Astrocyte of the spinal cord (primary cell): Measurements from ENCODE around the gene CMSS1.

Experiments
- DNase-seq: peaks from one replicate; pipeline ENCODE4 v3.0.0; 2011; ENCODE audit warnings: low read depth, low spot score
- H3K4me3 ChIP-seq: 2 replicates; pipeline ENCODE4 v1.5.1; 2011; ENCODE audit warnings: low read depth, mild to moderate bottlenecking, low read length, moderate library complexity
- in situ Hi-C: cut with HindIII; loops from 2 replicates; pipeline ENCODE4 v1.10.0; 2017; ENCODE audit warnings: low sequenced_read_pairs
- TF ChIP-seq, protein P1 (sequence below): IDR thresholded peaks from 2 replicates; pipeline ENCODE4 v1.5.1; 2012; ENCODE audit warnings: low read depth, mild to moderate bottlenecking, low read length, inconsistent platforms

Gene CMSS1

DNA sequence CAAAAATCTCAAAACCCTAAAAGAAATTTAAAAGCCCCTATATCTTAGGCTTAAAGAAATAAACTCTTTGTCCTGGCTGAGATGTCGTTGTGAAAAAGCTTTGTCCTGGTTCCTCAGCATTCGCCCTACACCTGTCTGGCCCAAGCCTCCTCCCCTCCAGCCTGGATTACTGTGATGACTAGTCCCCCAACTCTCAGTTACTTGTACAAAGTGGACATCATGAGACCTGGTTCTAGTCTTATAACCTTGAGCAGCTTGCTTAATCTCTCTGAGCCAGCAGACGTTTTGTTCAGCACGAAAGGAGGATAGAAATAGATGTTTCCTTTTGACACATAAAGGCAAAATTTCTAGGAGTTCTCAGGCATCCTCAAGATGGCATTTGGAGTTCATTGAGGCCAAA lies 245.0 kb downstream of the CMSS1 start:
- in situ Hi-C loops, result no loop called here
- H3K4me3 ChIP-seq, result no peak overlapping the region
- TF ChIP-seq, protein P1, sequence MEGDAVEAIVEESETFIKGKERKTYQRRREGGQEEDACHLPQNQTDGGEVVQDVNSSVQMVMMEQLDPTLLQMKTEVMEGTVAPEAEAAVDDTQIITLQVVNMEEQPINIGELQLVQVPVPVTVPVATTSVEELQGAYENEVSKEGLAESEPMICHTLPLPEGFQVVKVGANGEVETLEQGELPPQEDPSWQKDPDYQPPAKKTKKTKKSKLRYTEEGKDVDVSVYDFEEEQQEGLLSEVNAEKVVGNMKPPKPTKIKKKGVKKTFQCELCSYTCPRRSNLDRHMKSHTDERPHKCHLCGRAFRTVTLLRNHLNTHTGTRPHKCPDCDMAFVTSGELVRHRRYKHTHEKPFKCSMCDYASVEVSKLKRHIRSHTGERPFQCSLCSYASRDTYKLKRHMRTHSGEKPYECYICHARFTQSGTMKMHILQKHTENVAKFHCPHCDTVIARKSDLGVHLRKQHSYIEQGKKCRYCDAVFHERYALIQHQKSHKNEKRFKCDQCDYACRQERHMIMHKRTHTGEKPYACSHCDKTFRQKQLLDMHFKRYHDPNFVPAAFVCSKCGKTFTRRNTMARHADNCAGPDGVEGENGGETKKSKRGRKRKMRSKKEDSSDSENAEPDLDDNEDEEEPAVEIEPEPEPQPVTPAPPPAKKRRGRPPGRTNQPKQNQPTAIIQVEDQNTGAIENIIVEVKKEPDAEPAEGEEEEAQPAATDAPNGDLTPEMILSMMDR, result no peak
- no peak for DNase-seq

GRCh38 chr3:100063929-100064461 lies 246.3 kb downstream of the CMSS1 start:
- TF ChIP-seq, protein P1, result no peak
- H3K4me3 ChIP-seq, result no peak overlapping the region
- no peak for DNase-seq
- in situ Hi-C loops, result no loop called here

DNA sequence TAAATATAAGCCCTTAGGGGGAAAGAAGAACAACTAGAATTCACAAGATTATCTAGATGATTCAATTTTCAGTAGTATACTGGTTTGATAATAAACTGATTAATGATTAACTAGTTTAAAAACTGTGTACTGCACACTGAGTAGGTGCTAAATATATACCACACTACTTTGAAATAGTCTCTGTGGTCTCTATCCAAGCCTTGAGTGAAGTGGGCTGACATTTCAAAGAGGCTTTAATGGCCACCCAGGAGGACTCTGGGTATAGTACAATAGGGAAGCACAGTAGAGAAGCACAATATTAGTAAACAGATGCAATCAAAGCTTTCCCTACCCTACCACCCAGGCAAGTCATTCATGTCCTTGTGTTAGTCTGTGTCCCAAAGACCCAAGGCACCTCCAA lies 249.9 kb downstream of the CMSS1 start:
- H3K4me3 ChIP-seq, result no peak overlapping the region
- TF ChIP-seq, protein P1, result no peak
- DNase-seq, result no peak
- in situ Hi-C loops, result no loop called here

- no peak overlapping the region for H3K4me3 ChIP-seq
- TF ChIP-seq, protein P1, result peak; percentile 72
- DNase-seq, result peak; percentile 78
- in situ Hi-C loops, result no loop called here
Observed at GRCh38 chr3:100068826-100069225, 251.2 kb downstream of the CMSS1 start.

GRCh38 chr3:100069472-100069871 lies 251.8 kb downstream of the CMSS1 start:
- TF ChIP-seq, protein P1, result no peak
- no peak overlapping the region for H3K4me3 ChIP-seq
- in situ Hi-C loops, result no loop called here
- DNase-seq, result no peak

DNA sequence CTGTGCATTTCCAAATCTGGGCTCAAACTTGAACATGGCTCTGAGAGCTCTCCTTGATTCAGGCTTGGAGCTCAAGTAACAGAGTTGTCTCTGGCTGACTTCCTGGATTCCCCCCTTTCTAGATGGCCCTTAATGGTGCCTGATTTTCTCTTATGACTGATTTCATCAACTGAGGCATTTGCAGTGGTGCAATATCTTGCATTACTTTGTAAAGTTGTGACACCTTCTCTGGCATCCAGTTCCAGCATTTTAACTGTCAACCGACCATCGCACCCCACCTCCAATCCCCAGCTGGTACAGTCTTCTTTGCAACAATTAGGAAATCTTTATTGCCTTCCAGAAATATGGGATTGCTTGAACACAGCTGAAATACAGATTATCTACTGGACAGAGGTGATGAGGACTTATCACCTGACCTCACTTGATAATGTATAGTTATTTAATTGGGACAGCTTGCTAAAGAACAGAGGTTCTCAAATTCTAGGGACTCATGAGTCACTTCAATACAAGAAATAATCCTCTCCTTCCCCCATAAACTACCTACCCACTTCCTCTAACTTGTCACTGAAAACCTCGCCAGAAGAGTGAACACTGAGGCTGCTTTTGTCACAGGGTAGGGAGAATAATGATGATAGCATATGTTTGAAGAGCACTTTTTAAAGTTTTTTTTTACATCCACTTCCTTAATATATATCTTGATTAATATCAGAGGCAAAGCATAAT lies 254.8 kb downstream of the CMSS1 start:
- in situ Hi-C loops, result no loop called here
- DNase-seq, result no peak
- TF ChIP-seq, protein P1, result no peak
- no peak overlapping the region for H3K4me3 ChIP-seq
